Measurements from ENCODE around the gene CLDN1.

CLDN1 gene

DNA sequence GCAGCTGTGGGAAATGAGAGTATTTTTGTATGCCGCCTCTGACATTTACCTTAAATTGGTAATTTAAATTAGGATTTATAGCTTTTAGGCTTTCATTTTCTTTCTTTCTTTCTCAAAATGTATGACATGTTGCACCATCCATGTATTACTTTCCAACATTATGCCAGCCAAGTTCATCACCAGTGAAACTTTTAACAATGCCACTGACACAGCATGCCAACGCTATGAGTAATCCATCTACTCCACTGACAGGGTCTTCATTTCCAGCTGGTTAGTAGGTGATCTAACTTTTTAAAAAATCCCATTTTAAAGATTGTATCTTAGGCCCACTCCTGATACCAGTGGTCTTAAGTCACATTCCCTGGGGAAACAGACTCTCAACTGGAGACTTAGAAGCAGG is 43.9 kb upstream of the CLDN1 start:
- TF ChIP-seq FOXP2 (optimal IDR thresholded peaks at IDR 0.05; ENCODE audit: borderline replicate concordance, extremely low read depth, extremely low read length, insufficient read depth) (no peak), SIN3A (IDR thresholded peaks at IDR 0.05; ENCODE audit: borderline replicate concordance, insufficient read depth, low read length) (no peak), TAF1 (IDR thresholded peaks at IDR 0.05; ENCODE audit: borderline replicate concordance, insufficient read depth, low read length) (no peak), POLR2AphosphoS5 (IDR thresholded peaks at IDR 0.05; ENCODE audit: low read depth, low read length) (no peak)
- TF ChIP-seq, protein P1, sequence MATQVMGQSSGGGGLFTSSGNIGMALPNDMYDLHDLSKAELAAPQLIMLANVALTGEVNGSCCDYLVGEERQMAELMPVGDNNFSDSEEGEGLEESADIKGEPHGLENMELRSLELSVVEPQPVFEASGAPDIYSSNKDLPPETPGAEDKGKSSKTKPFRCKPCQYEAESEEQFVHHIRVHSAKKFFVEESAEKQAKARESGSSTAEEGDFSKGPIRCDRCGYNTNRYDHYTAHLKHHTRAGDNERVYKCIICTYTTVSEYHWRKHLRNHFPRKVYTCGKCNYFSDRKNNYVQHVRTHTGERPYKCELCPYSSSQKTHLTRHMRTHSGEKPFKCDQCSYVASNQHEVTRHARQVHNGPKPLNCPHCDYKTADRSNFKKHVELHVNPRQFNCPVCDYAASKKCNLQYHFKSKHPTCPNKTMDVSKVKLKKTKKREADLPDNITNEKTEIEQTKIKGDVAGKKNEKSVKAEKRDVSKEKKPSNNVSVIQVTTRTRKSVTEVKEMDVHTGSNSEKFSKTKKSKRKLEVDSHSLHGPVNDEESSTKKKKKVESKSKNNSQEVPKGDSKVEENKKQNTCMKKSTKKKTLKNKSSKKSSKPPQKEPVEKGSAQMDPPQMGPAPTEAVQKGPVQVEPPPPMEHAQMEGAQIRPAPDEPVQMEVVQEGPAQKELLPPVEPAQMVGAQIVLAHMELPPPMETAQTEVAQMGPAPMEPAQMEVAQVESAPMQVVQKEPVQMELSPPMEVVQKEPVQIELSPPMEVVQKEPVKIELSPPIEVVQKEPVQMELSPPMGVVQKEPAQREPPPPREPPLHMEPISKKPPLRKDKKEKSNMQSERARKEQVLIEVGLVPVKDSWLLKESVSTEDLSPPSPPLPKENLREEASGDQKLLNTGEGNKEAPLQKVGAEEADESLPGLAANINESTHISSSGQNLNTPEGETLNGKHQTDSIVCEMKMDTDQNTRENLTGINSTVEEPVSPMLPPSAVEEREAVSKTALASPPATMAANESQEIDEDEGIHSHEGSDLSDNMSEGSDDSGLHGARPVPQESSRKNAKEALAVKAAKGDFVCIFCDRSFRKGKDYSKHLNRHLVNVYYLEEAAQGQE (IDR thresholded peaks at IDR 0.05; ENCODE audit: insufficient read depth in 1 of 2, low read depth in 2 of 2, low read length in 2 of 2), result no peak

DNA sequence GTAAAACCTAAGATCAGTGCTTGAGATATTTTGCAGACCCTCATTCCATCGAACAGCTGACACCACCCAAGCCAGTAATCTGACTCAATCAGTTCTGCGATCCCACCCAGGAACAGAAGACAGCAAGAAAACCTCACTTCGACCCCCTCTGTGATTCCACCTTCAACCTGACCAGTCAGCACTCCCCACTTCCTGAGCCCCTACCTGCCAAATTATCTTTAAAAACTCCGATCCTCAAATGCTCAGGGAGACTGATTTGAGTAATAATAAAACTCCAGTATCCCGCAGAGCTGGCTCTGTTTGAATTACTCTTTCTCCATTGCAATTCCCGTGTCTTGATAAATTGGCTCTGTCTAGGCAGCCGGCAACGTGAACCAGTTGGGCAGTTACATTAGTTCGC is 40.0 kb upstream of the CLDN1 start:
- no peak for TF ChIP-seq SIN3A (IDR thresholded peaks at IDR 0.05; ENCODE audit: borderline replicate concordance, insufficient read depth, low read length)
- no peak for TF ChIP-seq TAF1 (IDR thresholded peaks at IDR 0.05; ENCODE audit: borderline replicate concordance, insufficient read depth, low read length)
- TF ChIP-seq FOXP2 (optimal IDR thresholded peaks at IDR 0.05; ENCODE audit: borderline replicate concordance, extremely low read depth, extremely low read length, insufficient read depth), result no peak
- TF ChIP-seq POLR2AphosphoS5 (IDR thresholded peaks at IDR 0.05; ENCODE audit: low read depth, low read length), result no peak
- TF ChIP-seq, protein P1 (IDR thresholded peaks at IDR 0.05; ENCODE audit: insufficient read depth in 1 of 2, low read depth in 2 of 2, low read length in 2 of 2), result no peak

DNA sequence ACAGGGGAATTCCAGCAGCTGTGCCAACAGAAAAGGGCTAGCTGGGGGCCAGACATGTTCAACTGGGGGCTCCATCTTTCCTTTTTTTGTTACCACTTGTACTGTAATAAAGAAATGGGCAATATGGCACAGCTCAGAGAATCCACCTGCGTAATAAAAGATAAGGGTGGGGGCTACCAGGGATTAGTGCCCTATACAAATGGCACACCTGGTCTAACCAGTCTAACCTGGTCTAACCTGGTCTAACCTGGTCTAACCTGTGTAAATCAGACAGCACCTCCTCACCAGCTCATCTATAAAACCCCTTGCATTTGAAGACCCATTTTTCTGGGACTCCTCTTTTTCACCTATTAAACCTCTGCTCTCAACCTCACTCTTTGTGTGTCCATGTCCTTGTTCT is 39.5 kb upstream of the CLDN1 start:
- no peak for TF ChIP-seq POLR2AphosphoS5 (IDR thresholded peaks at IDR 0.05; ENCODE audit: low read depth, low read length)

DNA sequence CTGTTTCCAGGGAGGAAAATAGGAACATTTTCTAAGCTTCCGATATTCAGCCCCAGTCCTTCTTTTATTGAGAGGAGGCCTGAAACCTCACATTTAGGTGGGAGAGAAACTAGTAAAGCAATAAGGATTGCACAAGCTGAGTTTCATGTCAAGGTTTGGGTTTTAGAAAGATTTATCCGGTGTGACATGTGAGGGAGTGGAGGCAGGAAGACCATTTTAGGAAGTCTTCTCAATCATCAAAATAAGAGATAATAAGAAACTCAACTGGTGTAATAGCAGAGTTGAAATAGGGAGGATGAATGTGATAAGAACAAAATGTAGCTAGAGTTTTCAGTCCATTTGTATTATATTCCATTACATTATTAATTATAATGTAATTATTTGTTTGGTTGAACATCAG is 38.0 kb upstream of the CLDN1 start:
- no peak for TF ChIP-seq TAF1 (IDR thresholded peaks at IDR 0.05; ENCODE audit: borderline replicate concordance, insufficient read depth, low read length)
- no peak for TF ChIP-seq FOXP2 (optimal IDR thresholded peaks at IDR 0.05; ENCODE audit: borderline replicate concordance, extremely low read depth, extremely low read length, insufficient read depth)
- no peak for TF ChIP-seq POLR2AphosphoS5 (IDR thresholded peaks at IDR 0.05; ENCODE audit: low read depth, low read length)
- TF ChIP-seq, protein P1 (IDR thresholded peaks at IDR 0.05; ENCODE audit: insufficient read depth in 1 of 2, low read depth in 2 of 2, low read length in 2 of 2), result no peak
- TF ChIP-seq SIN3A (IDR thresholded peaks at IDR 0.05; ENCODE audit: borderline replicate concordance, insufficient read depth, low read length), result no peak

DNA sequence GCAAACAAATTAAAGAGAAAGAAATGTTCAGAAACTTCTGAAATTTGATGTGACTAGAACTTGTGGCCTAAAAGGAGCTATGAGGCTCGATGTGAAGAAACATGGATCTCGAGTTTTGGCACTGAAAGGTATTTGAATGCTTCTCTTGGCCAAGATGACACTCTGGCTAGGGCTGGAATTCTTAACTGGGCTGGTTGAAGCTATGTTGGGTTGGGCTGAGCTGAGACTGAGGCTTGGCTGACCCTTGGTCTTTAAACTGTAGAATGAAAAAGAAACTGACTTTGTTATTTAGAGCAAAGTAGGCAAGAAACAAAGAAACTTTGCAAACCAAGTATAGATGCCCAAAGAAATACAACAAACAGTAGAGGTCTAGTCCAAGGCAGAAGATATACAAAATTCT is 37.6 kb upstream of the CLDN1 start:
- TF ChIP-seq POLR2AphosphoS5 (IDR thresholded peaks at IDR 0.05; ENCODE audit: low read depth, low read length) (no peak), FOXP2 (optimal IDR thresholded peaks at IDR 0.05; ENCODE audit: borderline replicate concordance, extremely low read depth, extremely low read length, insufficient read depth) (no peak), TAF1 (IDR thresholded peaks at IDR 0.05; ENCODE audit: borderline replicate concordance, insufficient read depth, low read length) (no peak), SIN3A (IDR thresholded peaks at IDR 0.05; ENCODE audit: borderline replicate concordance, insufficient read depth, low read length) (no peak)
- TF ChIP-seq, protein P1 (IDR thresholded peaks at IDR 0.05; ENCODE audit: insufficient read depth in 1 of 2, low read depth in 2 of 2, low read length in 2 of 2), result no peak

All from PFSK-1 (cell line).